RWPE2 (cell line): ENCODE results near the gene CD2.

Experiments
- ATAC-seq: fragments of 200-7000 bp; cut with Tn5 transposase; 3 replicates; pipeline ENCODE4 v1.9.1; 2021; ENCODE audit warnings: low read depth
- DNase-seq: peaks from one replicate; pipeline ENCODE4 v3.0.0-alpha.2; 2020; ENCODE audit warnings: low spot score
- H3K27ac ChIP-seq: fragments of 450-650 bp; 2 replicates; pipeline ENCODE4 v1.5.1; 2017; ENCODE audit warnings: mild to moderate bottlenecking; ENCODE audit not compliant: poor library complexity, severe bottlenecking
- H3K27me3 ChIP-seq: fragments of 250-450 bp; sonication (Bioruptor Pico); 2 replicates; pipeline ENCODE4 v1.5.1; 2021; ENCODE audit warnings: mild to moderate bottlenecking, moderate library complexity; ENCODE audit not compliant: insufficient read depth, poor library complexity, severe bottlenecking
- H3K36me3 ChIP-seq: fragments of 250-450 bp; sonication (Bioruptor Pico); 2 replicates; pipeline ENCODE4 v1.5.1; 2020; ENCODE audit warnings: low read depth, mild to moderate bottlenecking, moderate library complexity
- H3K4me1 ChIP-seq: fragments of 250-450 bp; sonication (Bioruptor Pico); 2 replicates; pipeline ENCODE4 v1.5.1; 2021; ENCODE audit warnings: mild to moderate bottlenecking, moderate library complexity; ENCODE audit not compliant: insufficient read depth, poor library complexity, severe bottlenecking
- H3K4me3 ChIP-seq: fragments of 250-450 bp; sonication (Bioruptor Pico); 2 replicates; pipeline ENCODE4 v1.5.1; 2021; ENCODE audit warnings: mild to moderate bottlenecking, moderate library complexity; ENCODE audit not compliant: severe bottlenecking
- H3K9me3 ChIP-seq: fragments of 250-450 bp; sonication (Bioruptor Pico); 2 replicates; pipeline ENCODE4 v1.5.1; 2021; ENCODE audit warnings: mild to moderate bottlenecking, moderate library complexity; ENCODE audit not compliant: severe bottlenecking
- TF ChIP-seq, protein P1 (sequence below): fragments of 450-650 bp; IDR thresholded peaks from one replicate; pipeline ENCODE4 v1.5.1; 2017; ENCODE audit warnings: mild to moderate bottlenecking, moderate library complexity; ENCODE audit not compliant: poor library complexity, severe bottlenecking

CD2 gene

DNA sequence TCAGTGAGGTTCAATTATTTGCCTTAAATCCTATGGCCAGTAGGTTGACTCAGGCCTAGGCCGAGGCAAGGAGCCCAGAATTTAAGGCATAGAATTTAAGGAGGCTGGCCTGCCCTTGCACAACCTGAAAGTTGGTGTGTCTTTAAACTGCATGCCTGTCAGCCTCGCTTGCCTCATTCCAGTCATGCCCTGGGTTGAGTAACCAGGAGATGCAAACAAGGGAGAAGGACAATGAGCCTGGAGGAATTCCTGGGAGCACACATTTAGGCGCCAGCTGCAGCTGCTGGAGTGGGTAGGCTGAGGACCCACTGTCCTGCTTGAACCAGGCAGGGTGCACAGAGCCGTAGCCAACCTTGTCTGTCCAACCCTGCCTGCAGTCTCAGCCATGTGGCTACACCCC, 11.7 kb downstream of the CD2 start:
- H3K27ac ChIP-seq = no peak overlapping the region
- DNase-seq = no peak
- no peaks in the 10 kb centered on the region for H3K36me3 ChIP-seq
- no peak for ATAC-seq
- H3K9me3 ChIP-seq = no peaks in the 10 kb centered on the region
- TF ChIP-seq, protein P1, sequence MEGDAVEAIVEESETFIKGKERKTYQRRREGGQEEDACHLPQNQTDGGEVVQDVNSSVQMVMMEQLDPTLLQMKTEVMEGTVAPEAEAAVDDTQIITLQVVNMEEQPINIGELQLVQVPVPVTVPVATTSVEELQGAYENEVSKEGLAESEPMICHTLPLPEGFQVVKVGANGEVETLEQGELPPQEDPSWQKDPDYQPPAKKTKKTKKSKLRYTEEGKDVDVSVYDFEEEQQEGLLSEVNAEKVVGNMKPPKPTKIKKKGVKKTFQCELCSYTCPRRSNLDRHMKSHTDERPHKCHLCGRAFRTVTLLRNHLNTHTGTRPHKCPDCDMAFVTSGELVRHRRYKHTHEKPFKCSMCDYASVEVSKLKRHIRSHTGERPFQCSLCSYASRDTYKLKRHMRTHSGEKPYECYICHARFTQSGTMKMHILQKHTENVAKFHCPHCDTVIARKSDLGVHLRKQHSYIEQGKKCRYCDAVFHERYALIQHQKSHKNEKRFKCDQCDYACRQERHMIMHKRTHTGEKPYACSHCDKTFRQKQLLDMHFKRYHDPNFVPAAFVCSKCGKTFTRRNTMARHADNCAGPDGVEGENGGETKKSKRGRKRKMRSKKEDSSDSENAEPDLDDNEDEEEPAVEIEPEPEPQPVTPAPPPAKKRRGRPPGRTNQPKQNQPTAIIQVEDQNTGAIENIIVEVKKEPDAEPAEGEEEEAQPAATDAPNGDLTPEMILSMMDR = no peak
- H3K27me3 ChIP-seq = no peaks in the 10 kb centered on the region
- H3K4me1 ChIP-seq = no peaks in the 10 kb centered on the region
- no peak overlapping the region for H3K4me3 ChIP-seq

DNA sequence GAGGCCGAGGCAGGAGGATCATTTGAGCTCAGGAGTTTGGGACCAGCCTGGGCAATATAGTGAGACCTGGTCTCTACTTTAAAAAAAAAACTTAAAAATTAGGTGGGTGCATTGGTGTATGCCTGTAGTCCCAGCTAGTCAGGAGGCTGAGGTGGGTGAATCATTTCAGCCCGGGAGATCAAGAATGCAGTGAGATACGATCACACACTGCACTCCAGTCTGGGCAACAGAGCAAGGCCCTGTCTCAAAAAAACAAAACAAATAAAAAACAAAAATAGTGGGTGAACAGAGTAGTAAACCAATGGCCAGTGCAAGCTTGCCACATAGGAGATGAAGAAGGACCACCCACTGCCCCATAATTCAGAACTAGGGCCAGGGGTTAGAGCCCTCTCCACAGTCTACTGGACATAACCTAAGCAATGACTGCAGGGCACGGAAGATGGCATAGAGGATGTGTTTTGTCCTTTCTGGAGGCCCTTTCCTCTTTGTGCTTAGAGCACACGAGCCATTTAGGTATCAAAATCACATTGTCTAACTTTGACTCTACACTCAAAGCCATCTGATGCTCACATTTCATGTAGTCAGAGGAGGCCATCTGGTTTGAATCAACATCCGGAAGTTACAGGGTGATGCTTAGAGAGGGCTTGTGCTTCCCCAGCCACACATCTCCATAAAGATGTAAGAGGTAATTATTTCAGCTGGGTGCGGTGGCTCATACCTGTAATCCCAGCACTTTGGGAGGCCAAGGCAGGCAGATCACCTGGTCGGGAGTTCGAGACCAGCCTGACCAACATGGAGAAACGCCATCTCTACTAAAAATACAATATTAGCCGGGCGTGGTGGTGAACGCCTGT, 12.6 kb downstream of the CD2 start:
- DNase-seq = no peak
- Histone ChIP-seq H3K4me3 (no peak overlapping the region), H3K9me3 (no peaks in the 10 kb centered on the region), H3K27me3 (no peaks in the 10 kb centered on the region), H3K4me1 (no peaks in the 10 kb centered on the region), H3K27ac (no peak overlapping the region), H3K36me3 (no peaks in the 10 kb centered on the region)
- ATAC-seq = no peak
- TF ChIP-seq, protein P1 = no peak

DNA sequence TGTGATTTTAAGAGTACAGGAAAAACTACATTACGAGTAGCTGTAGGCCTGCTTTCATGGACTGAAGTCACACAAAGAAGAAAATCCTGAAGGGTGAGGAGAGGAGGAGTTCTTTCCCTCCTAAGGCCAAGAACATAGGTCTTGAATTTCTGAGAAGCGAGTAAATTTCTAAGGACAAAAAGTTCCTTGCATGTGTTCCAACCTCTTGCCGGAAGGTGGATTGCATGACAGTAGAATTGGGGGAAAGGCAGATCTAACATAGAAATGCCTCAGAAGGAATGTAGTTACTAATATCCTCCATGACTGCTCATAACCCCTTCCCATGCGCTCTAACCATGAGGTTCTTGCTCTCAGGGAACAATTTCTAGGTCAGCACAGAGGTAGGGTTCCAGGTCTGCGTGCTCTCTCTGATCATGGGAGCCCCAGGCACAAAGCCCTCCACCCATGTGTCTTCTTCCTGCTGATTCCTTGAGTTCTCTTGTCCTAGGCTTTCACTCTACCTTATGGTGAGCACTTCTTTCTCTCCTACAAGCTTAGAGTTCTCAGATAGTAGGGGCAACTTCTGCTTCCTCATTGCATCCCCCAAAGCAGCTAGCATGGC, 13.7 kb downstream of the CD2 start:
- H3K27ac ChIP-seq = no peak overlapping the region
- H3K4me1 ChIP-seq = peaks cover 3% of the 10 kb centered on the region

DNA sequence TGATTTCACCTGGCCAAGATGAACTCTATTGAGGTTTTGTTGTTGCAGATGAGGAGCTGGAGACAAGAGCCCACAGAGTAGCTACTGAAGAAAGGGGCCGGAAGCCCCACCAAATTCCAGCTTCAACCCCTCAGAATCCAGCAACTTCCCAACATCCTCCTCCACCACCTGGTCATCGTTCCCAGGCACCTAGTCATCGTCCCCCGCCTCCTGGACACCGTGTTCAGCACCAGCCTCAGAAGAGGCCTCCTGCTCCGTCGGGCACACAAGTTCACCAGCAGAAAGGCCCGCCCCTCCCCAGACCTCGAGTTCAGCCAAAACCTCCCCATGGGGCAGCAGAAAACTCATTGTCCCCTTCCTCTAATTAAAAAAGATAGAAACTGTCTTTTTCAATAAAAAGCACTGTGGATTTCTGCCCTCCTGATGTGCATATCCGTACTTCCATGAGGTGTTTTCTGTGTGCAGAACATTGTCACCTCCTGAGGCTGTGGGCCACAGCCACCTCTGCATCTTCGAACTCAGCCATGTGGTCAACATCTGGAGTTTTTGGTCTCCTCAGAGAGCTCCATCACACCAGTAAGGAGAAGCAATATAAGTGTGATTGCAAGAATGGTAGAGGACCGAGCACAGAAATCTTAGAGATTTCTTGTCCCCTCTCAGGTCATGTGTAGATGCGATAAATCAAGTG, 14.3 kb downstream of the CD2 start:
- Histone ChIP-seq H3K27ac (no peak overlapping the region), H3K27me3 (no peaks in the 10 kb centered on the region), H3K9me3 (no peaks in the 10 kb centered on the region), H3K4me1 (peaks cover 6% of the 10 kb centered on the region), H3K36me3 (no peaks in the 10 kb centered on the region), H3K4me3 (no peak overlapping the region)
- TF ChIP-seq, protein P1 = no peak
- DNase-seq (no peak), ATAC-seq (no peak)

More for the DNA sequence above, 13.7 kb downstream of the CD2 start:
- H3K36me3 ChIP-seq = no peaks in the 10 kb centered on the region
- TF ChIP-seq, protein P1 = no peak
- H3K4me3 ChIP-seq = no peak overlapping the region
- DNase-seq (no peak), ATAC-seq (no peak)
- H3K9me3 ChIP-seq = no peaks in the 10 kb centered on the region
- no peaks in the 10 kb centered on the region for H3K27me3 ChIP-seq
